ENCODE results near the gene ADRB2. TPM values are rescaled to one million over a fixed set of nuclear protein-coding genes. Genes with fewer than 3 reads are reported as not detected.

Gene ADRB2
- total RNA-seq, 2 donors from 2014 or later, result 0.94 to 1.2 TPM

DNA sequence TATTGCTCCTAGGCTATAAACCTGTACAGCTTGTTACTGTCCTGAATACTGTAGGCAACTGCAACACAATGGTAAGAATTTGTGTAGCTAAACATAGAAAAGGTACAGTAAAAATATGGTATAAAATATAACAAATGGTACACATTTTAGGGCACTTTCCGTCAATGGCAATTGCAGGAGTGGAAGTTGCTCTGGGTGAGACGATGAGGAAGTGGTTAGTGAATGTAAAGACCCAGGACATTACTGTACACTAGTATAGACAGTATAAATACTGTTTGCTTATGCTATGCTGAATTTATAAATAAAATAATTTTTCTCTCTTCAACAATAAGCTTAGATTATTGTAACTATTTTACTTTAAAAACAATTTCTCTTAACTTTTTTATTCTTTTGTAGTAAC lies 15.6 kb upstream of the ADRB2 start:
- Histone ChIP-seq H3K9ac (ENCODE audit: low read depth in 2 of 2, low read length in 2 of 2) (no peak overlapping the region), H3K27me3 (no peaks in the 10 kb centered on the region), H3K27ac (no peak overlapping the region), H3K9me3 (no peaks in the 10 kb centered on the region), H3K4me1 (no peaks in the 10 kb centered on the region), H3K36me3 (no peaks in the 10 kb centered on the region), H3K4me3 (no peak overlapping the region)
- TF ChIP-seq, protein P1, sequence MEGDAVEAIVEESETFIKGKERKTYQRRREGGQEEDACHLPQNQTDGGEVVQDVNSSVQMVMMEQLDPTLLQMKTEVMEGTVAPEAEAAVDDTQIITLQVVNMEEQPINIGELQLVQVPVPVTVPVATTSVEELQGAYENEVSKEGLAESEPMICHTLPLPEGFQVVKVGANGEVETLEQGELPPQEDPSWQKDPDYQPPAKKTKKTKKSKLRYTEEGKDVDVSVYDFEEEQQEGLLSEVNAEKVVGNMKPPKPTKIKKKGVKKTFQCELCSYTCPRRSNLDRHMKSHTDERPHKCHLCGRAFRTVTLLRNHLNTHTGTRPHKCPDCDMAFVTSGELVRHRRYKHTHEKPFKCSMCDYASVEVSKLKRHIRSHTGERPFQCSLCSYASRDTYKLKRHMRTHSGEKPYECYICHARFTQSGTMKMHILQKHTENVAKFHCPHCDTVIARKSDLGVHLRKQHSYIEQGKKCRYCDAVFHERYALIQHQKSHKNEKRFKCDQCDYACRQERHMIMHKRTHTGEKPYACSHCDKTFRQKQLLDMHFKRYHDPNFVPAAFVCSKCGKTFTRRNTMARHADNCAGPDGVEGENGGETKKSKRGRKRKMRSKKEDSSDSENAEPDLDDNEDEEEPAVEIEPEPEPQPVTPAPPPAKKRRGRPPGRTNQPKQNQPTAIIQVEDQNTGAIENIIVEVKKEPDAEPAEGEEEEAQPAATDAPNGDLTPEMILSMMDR (IDR thresholded peaks at IDR 0.05), result no peak
- no peak for DNase-seq
- intact Hi-C loops (cut with DNase I), result no loop called here

DNA sequence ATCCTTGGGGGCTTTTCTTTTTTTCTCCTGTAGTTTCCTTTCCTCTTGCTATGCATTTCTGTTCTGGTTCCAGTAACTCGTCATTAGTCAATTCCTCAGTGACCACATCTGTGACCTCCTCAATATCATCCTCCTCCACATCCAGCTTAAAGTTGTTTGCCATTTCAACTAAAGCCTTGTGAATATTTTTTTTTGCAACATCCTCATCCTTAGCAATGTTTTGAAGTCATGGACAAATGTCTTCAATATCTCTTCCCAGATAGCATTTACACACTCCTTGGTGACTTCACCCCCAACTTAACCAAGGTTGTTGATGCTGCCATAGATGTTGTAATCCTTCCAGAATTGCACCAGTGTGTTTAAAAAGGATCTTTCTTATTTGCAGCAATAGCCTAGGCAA lies 14.7 kb upstream of the ADRB2 start:
- H3K27ac ChIP-seq, result no peak overlapping the region
- no peak overlapping the region for H3K9ac ChIP-seq (ENCODE audit: low read depth in 2 of 2, low read length in 2 of 2)
- intact Hi-C loops (cut with DNase I), result no loop called here
- H3K36me3 ChIP-seq, result no peaks in the 10 kb centered on the region
- no peaks in the 10 kb centered on the region for H3K27me3 ChIP-seq
- TF ChIP-seq, protein P1 (IDR thresholded peaks at IDR 0.05), result no peak
- H3K9me3 ChIP-seq, result no peaks in the 10 kb centered on the region
- DNase-seq, result no peak
- no peaks in the 10 kb centered on the region for H3K4me1 ChIP-seq
- no peak overlapping the region for H3K4me3 ChIP-seq

DNA sequence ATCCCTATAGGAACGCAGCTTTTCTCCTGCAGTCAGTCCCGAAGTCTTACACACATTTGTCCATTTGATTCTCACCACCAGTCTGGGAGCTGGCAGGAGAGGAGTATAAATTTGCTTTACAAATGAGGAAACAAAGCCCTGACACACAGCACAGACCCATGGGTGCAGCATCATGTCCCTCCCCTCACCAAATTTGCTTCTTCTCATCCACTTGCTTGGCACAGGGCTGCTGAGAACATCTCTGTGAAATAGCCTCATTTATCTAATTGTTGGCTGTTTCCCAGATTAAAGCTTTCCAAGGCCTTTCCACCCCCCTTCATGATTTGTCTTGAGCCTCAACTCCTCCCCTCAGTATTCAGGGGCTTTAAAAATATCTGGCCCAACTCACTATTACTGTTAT lies 11.3 kb upstream of the ADRB2 start:
- Histone ChIP-seq H3K27ac (no peak overlapping the region), H3K27me3 (no peaks in the 10 kb centered on the region), H3K4me1 (no peaks in the 10 kb centered on the region), H3K4me3 (no peak overlapping the region), H3K36me3 (no peaks in the 10 kb centered on the region), H3K9me3 (no peaks in the 10 kb centered on the region), H3K9ac (ENCODE audit: low read depth in 2 of 2, low read length in 2 of 2) (no peak overlapping the region)
- DNase-seq, result no peak
- TF ChIP-seq, protein P1 (IDR thresholded peaks at IDR 0.05), result no peak
- intact Hi-C loops (cut with DNase I), result no loop called here

DNA sequence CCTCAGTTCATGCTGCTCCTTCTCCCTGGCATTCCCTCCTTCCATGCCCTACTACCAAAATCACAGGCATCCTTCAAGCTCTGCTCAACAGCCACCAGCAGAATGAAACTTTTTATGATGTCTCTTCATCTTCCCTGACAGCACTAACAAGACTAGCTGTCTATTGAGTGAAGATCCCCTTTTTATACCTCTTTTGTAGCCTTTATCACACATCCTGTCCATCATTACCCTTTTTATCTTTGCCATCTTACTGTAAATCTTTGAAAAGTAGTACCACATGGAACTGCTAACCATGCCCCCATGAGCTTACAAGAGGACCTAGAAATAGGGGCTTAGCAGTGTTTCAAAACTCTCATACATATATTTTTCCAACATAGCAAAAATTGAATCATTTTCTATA lies 10.8 kb upstream of the ADRB2 start:
- DNase-seq, result no peak
- H3K4me3 ChIP-seq, result no peak overlapping the region
- no peak overlapping the region for H3K27ac ChIP-seq
- intact Hi-C loops (cut with DNase I), result no loop called here
- no peaks in the 10 kb centered on the region for H3K27me3 ChIP-seq
- H3K36me3 ChIP-seq, result no peaks in the 10 kb centered on the region
- H3K9ac ChIP-seq (ENCODE audit: low read depth in 2 of 2, low read length in 2 of 2), result no peak overlapping the region
- H3K4me1 ChIP-seq, result no peaks in the 10 kb centered on the region
- TF ChIP-seq, protein P1 (IDR thresholded peaks at IDR 0.05), result no peak
- H3K9me3 ChIP-seq, result no peaks in the 10 kb centered on the region

DNA sequence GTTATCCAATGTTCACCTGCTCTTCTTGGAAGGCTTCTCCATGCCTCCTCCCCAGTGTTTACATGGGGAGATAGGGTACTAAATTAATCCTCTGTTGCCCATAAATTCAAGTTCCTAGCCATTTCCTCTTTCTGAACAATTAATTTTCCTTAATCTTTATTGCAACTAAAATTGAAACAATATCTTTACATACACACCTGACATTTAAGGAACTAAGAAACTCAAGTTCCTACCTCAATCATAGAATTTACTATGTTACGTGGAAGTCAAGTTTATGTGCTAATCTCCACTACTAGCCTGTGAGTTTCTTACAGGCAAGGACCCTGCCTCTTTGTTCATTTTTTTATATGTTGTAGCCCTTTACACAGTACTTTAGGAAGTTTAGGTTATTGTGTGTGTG lies 10.1 kb upstream of the ADRB2 start:
- Histone ChIP-seq H3K27me3 (no peaks in the 10 kb centered on the region), H3K9me3 (no peaks in the 10 kb centered on the region), H3K4me1 (no peaks in the 10 kb centered on the region), H3K27ac (no peak overlapping the region), H3K36me3 (no peaks in the 10 kb centered on the region), H3K9ac (ENCODE audit: low read depth in 2 of 2, low read length in 2 of 2) (no peak overlapping the region), H3K4me3 (no peak overlapping the region)
- TF ChIP-seq, protein P1 (IDR thresholded peaks at IDR 0.05), result no peak
- intact Hi-C loops (cut with DNase I), result no loop called here
- DNase-seq, result no peak

DNA sequence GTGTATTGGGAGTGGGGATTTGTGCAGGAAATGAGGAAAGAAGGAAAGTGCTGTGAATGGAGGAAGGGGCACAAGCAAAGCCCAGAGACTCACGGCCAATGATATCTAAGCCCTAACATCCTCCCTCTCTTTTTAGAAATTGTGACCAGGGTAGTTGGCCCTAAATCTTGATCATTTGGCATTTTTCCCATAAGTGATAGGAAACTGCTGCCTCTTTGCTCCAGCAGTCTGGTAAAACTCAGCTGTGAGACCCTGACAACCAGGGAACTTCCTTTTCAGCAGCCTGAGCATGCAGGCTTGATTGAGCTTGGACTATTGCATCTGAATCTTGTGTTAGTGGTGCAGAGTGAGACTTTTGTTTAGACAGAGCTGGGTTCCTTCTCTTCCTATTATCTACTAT lies 9.6 kb upstream of the ADRB2 start:
- Histone ChIP-seq H3K4me1 (no peaks in the 10 kb centered on the region), H3K27me3 (no peaks in the 10 kb centered on the region), H3K9ac (ENCODE audit: low read depth in 2 of 2, low read length in 2 of 2) (no peak overlapping the region), H3K4me3 (no peak overlapping the region), H3K9me3 (no peaks in the 10 kb centered on the region), H3K36me3 (no peaks in the 10 kb centered on the region), H3K27ac (no peak overlapping the region)
- intact Hi-C loops (cut with DNase I), result no loop called here
- TF ChIP-seq, protein P1 (IDR thresholded peaks at IDR 0.05), result no peak
- DNase-seq, result no peak

Measured in colonic mucosa (tissue), 4 donors.